Large intestine (tissue), 3 donors: Measurements from ENCODE around the gene PRPSAP1. TPM values are rescaled to one million over a fixed set of nuclear protein-coding genes. Genes with fewer than 3 reads are reported as not detected.
A peak's percentile ranks its signal among the peaks of the same experiment; 100 is the strongest.
"Not testable (repeated sequence)": the region's sequence is repeated elsewhere in the genome, so short reads cannot be mapped to it uniquely, and the experiment has no call there.

Experiments used
- DNase-seq, 2 donors: peaks; one replicate each; pipeline versions ENCODE4 v3.0.0 to v3.0.0-alpha.2; 2013
- H3K27ac ChIP-seq: one replicate; pipeline ENCODE4 v1.5.1; 2013; ENCODE audit warnings: low read length
- H3K27me3 ChIP-seq: 2 replicates; pipeline ENCODE4 v1.6.1; 2013; ENCODE audit warnings: low read length; ENCODE audit not compliant: control insufficient read depth, insufficient read depth
- H3K36me3 ChIP-seq: 2 replicates; pipeline ENCODE4 v1.6.1; 2013; ENCODE audit warnings: low read length; ENCODE audit not compliant: control insufficient read depth, insufficient read depth
- H3K4me1 ChIP-seq: one replicate; pipeline ENCODE4 v1.6.1; 2013; ENCODE audit warnings: low read length; ENCODE audit not compliant: control insufficient read depth, insufficient read depth
- H3K4me3 ChIP-seq: one replicate; pipeline ENCODE4 v1.5.1; 2013; ENCODE audit warnings: low read length
- H3K9me3 ChIP-seq: one replicate; pipeline ENCODE4 v1.6.1; 2013; ENCODE audit warnings: mild to moderate bottlenecking, low read depth, low read length, moderate library complexity; ENCODE audit not compliant: control insufficient read depth
- WGBS: methylation state at CpG from one replicate; pipeline ENCODE4 v1.1.5; 2013; ENCODE audit warnings: low lambda C conversion rate; ENCODE audit not compliant: insufficient coverage; 5-methylcytosine and 5-hydroxymethylcytosine counted together
- polyA plus RNA-seq: library from polyadenylated mRNA; unstranded; fragments of 120-200 nt; gene quantifications from one replicate; pipeline ENCODE4 v1.2.1, GENCODE V29; 2013

Gene PRPSAP1
- polyA plus RNA-seq, 1 donor = 54.8 TPM

DNA sequence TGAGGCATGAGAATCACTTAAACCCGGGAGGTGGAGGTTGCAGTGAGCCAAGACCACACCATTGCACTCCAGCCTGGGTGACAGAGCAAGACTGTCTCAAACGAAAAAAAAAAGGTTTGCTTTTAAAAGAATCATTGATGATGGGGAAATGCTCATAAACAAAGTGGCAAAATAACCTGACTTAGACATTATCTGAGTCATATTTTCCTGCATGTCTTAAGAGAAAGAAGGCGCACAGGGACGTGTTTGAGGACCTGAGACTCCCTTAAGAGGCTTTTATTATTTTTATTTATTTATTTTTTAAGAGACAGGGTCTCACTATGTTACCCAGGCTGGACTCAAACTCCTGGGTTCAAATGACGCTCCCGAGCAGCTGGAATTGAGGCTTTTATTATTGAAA is 5.7 kb upstream of the PRPSAP1 start:
- DNase-seq = no peak
- H3K27ac ChIP-seq = no peak overlapping the region
- H3K36me3 ChIP-seq = no peaks in the 10 kb centered on the region
- no CpG with 5 or more reads among the region's 6 CpGs for whole genome bisulfite sequencing
- no peak overlapping the region for H3K4me3 ChIP-seq
- no peaks in the 10 kb centered on the region for H3K9me3 ChIP-seq
- no peaks in the 10 kb centered on the region for H3K4me1 ChIP-seq
- no peaks in the 10 kb centered on the region for H3K27me3 ChIP-seq

DNA sequence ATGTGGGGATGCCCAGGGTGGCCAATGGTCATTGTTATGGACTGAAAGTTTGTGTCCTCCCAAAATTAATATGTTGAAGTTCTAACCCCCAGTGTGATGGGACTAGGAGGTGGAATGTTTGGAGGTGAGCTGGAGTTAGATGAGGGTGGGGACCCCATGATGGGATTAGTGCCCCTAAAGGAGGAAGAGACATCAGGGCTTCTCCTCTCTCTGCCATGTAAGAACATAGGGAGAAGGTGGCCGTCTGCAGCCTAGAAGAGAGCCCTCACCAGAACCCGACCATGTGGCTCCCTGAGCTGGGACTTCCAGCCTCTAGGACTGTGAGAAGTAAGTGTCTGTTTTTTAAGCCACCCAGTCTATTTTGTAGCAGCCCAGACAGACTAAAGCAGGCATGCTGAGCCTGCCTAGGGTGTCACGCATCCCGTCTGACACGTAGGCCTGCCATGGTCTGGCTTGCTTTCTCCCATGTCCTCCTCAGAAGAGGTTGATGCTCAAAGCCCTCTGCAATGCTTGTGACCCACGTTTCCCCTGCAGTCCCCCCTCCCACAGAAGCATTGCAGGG is 4.0 kb upstream of the PRPSAP1 start:
- peaks cover 1% of the 10 kb centered on the region for H3K4me1 ChIP-seq
- no CpG with 5 or more reads among the region's 6 CpGs for WGBS
- no peaks in the 10 kb centered on the region for H3K9me3 ChIP-seq
- H3K36me3 ChIP-seq = no peaks in the 10 kb centered on the region
- no peaks in the 10 kb centered on the region for H3K27me3 ChIP-seq
- H3K4me3 ChIP-seq = no peak overlapping the region
- DNase-seq = no peak
- H3K27ac ChIP-seq = no peak overlapping the region

DNA sequence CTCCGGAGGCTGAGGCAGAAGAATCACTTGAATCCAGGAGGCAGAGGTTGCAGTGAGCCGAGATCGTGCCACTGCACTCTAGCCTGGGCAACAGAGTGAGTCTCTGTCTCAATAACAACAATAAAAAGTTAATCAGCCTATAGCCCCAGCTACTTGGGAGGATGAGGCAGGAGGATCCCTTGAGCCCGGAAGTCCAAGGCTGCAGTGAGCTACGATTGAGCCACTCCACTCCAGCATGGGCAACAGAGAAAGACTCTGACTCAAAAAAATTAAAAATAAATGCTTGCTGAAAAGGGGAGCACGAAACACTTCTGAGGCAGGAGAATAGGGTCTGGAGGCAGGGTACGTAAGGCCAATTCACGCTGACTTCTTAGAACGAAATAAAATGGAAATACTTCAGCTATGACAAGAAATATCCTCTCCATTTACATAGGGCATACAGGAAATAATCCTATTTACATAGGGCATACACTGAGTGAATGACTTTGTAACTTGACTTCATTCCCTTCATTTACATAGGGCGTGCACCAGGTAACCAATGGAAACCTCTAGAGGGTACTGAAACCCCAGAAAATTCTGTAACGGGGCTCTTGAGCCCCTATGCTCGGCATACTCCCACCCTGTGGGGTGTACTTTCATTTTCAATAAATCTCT is 3.2 kb upstream of the PRPSAP1 start:
- Histone ChIP-seq H3K4me1 (peaks cover 3% of the 10 kb centered on the region), H3K27me3 (no peaks in the 10 kb centered on the region), H3K36me3 (no peaks in the 10 kb centered on the region), H3K27ac (no peak overlapping the region), H3K9me3 (no peaks in the 10 kb centered on the region), H3K4me3 (no peak overlapping the region)
- no peak for DNase-seq
- WGBS = no CpG with 5 or more reads among the region's 12 CpGs

DNA sequence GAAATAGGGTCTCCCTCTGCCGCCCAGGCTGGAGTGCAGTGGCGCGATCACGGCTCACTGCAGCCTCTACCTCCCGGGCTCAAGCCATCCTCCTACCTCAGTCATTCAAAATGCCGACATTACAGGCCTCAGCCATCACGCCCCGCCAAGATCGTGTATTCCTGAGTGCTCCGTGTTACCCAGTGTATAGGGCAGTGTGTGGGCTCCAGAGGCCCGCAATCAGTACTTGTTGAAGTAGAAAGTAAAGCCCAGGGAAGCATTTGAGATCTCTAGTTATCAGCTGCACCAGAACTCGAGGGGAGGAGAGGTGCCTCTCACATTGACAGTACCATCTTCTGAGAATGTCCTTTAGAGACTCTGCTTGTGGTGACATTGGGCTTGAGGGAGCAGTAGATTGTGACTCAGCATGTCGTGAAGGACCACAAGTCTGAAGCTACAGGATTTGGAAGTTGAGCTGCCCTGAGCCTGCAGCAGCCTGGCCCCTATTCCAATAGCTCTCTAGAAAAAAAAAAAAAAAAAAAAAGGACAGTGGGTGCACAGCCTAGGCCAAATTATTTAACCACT is 1.1 kb upstream of the PRPSAP1 start:
- Histone ChIP-seq H3K9me3 (no peaks in the 10 kb centered on the region), H3K36me3 (no peaks in the 10 kb centered on the region), H3K27ac (no peak overlapping the region), H3K4me1 (peaks cover 3% of the 10 kb centered on the region), H3K4me3 (no peak overlapping the region), H3K27me3 (no peaks in the 10 kb centered on the region)
- no CpG with 5 or more reads among the region's 13 CpGs for WGBS
- no peak for DNase-seq

DNA sequence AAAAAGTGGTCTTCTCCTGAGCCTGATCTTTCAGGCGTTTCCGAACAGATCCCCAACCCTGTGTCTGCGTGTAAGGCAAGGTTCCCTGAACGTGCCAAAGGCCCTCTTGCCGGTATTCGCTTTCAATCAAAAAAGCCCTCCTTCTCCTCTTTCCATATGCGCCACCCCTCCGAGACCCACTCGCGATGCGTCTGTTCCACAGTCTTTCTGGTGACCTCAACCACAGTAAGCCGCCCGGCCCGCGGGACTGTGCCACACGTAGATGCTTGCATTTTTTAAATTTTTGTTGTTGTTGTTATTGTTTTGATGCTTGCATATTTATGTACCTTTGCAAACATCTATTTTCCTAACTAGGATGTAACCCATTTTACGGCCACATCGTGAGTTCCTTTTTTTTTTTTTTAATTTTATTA is 607 bp upstream of the PRPSAP1 start:
- no peaks in the 10 kb centered on the region for H3K27me3 ChIP-seq
- 7% methylated on average over 7 of the region's 18 CpGs for WGBS
- H3K4me1 ChIP-seq = peaks cover 3% of the 10 kb centered on the region
- no peaks in the 10 kb centered on the region for H3K9me3 ChIP-seq
- peak overlapping the region; percentile 96 for H3K4me3 ChIP-seq
- DNase-seq = no peak
- H3K36me3 ChIP-seq = no peaks in the 10 kb centered on the region
- H3K27ac ChIP-seq = no peak overlapping the region

DNA sequence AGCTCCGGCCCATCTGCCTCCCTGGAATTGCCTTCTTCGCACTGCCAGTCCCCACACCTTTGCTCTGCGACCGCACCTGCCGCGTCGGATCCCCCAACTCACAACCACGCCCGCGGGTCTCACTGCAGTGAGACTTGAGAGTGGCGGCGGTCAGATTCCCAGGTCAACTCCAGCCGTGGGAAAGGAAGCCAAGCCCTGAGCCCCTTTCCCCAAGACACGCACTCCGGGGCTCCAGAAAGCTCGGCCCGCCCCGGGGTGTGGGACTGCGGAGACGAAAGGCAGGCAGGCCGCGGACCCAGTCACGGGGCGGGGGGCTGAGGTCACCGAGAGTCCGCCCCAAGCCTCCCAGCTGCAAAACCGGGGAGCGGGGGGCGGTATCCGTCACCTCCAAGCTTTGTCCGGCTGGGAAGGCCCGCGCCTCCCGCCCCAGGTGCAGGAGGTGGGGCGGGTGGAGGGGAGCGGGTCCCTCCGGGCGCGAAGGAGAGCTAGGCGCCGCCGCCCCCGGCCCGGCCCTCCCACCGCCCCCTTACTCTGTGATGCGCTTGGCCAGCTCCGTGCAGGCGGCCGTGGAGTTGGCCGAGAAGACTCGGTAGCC is 615 bp downstream of the PRPSAP1 start:
- Histone ChIP-seq H3K4me3 (peak overlapping the region; percentile 96), H3K9me3 (no peaks in the 10 kb centered on the region), H3K27ac (peak overlapping the region; percentile 84), H3K27me3 (no peaks in the 10 kb centered on the region), H3K36me3 (no peaks in the 10 kb centered on the region), H3K4me1 (peaks cover 3% of the 10 kb centered on the region)
- no CpG with 5 or more reads among the region's 51 CpGs for WGBS
- peak in 1 of 2 donors; percentile 57 for DNase-seq

DNA sequence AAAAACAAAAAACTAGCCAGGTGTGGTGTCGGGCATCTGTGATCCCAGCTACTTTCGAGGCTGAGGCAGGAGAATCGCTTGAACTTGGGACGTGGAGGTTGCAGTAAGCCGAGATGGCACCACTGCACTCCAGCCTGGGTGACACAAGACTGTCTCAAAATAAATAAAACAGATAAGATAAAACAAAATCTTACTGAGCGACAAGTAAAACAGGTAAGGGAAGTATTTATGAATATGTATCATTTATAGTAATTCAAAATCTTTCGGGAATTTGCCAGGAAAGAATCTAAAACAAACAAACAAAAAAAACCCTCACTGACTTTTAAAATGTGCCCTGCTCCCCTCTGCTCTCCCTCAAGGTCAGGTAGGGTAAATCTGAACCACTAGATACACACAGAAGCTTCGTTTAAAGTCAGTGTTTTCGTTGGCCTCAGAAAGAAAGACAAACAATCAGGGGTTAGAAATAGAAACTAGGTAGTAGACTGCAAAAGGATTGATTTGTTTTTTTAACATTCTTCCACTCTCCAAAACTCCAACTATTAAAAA is 2.1 kb downstream of the PRPSAP1 start:
- H3K9me3 ChIP-seq = no peaks in the 10 kb centered on the region
- no peaks in the 10 kb centered on the region for H3K27me3 ChIP-seq
- 74% methylated on average over 3 of the region's 9 CpGs for WGBS
- DNase-seq = no peak
- peaks cover 3% of the 10 kb centered on the region for H3K4me1 ChIP-seq
- H3K4me3 ChIP-seq = no peak overlapping the region
- peaks cover 10% of the 10 kb centered on the region for H3K36me3 ChIP-seq
- no peak overlapping the region for H3K27ac ChIP-seq

DNA sequence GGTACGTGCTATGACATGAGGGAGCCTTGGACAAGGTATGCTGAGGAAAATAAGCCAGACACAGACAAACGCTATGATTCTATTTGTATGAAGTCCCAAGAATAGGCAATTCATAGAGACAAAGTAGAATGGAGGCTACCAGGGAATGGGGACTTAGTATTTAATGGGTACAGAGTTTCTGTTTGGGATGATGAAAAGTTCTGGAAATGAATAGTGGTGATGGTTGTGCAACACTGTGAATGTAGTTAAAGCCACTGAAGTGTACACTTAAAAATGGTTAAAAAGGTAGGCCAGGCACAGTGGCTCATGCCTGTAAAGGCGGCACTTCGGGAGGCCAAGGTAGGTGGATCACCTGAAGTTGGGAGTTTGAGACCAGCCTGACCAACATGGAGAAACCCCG is 3.3 kb downstream of the PRPSAP1 start:
- H3K36me3 ChIP-seq = peaks cover 20% of the 10 kb centered on the region
- no peaks in the 10 kb centered on the region for H3K27me3 ChIP-seq
- H3K4me1 ChIP-seq = peaks cover 3% of the 10 kb centered on the region
- whole genome bisulfite sequencing = no CpG with 5 or more reads among the region's 5 CpGs
- no peak for DNase-seq
- H3K27ac ChIP-seq = no peak overlapping the region
- H3K9me3 ChIP-seq = no peaks in the 10 kb centered on the region
- no peak overlapping the region for H3K4me3 ChIP-seq

DNA sequence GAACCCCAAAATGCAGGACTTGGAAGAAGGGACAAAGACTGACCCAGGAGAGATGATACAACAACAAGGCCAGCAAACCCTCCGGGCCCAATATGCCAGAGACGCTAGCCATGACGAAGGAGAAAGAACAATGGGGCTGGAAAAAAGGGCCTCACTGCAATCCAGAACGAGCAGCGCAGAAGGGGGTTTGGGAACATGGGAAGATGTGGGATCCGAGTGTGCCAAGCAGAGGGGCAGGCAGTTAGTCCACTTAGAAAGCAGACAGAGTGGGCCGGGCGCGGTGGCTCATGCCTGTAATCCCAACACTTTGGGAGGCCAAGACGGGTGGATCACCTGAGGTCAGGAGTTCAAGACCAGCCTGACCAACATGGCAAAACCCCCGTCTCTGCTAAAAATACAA is 6.8 kb downstream of the PRPSAP1 start:
- H3K27me3 ChIP-seq, H3K9me3 ChIP-seq, H3K4me1 ChIP-seq, H3K27ac ChIP-seq, DNase-seq, H3K4me3 ChIP-seq: not testable (repeated sequence)
- peaks cover 30% of the 10 kb centered on the region for H3K36me3 ChIP-seq
- no CpG with 5 or more reads among the region's 11 CpGs for WGBS

DNA sequence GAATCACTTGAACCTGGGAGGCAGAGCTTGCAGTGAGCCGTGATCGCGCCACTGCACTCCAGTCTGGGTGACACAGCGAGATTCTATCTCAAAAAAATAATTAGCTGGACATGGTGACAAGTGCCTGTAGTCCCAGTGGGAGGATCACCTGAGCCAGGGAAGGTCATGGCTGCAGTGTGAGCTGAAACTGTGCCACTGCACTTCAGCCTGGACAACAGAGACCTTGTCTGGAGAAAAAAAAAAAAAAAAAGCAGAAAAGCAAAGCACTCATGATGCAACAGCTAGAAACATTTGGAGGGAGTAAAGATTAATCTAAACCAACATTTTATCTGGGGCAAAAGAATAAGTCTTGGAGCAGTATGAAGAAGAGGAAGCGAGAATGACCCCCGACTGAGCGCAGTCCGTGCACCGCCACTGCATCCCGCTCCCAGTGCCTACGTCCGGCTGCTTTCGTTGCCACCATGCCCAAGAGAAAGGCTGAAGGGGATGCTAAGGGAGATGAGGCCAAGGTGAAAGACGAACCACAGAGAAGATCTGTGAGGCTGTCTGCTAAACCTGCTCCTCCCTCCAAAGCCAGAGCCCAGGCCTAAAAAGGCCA is 8.2 kb downstream of the PRPSAP1 start:
- Histone ChIP-seq H3K9me3 (no peaks in the 10 kb centered on the region), H3K27me3 (no peaks in the 10 kb centered on the region), H3K27ac (no peak overlapping the region), H3K36me3 (peaks cover 33% of the 10 kb centered on the region), H3K4me1 (no peaks in the 10 kb centered on the region), H3K4me3 (no peak overlapping the region)
- DNase-seq = no peak
- 100% methylated on average over 1 of the region's 14 CpGs for WGBS
